HG02970 (cell line): ENCODE measurements around the gene TLR8.
"Not testable (repeated sequence)": the region's sequence is repeated elsewhere in the genome, so short reads cannot be mapped to it uniquely, and the experiment has no call there.

ENCODE experiments used
- ATAC-seq: cut with Tn5 transposase; IDR thresholded peaks from one replicate; pipeline ENCODE4 v1.9.1; 2021; ENCODE audit warnings: mild to moderate bottlenecking, moderate library complexity, moderate number of reproducible peaks; ENCODE audit not compliant: unreplicated experiment, low FRiP score

The TLR8 gene

GRCh38 chrX:12895866-12896265 is 10.6 kb upstream of the TLR8 start:
- ATAC-seq = no peak

GRCh38 chrX:12896935-12897334 is 9.5 kb upstream of the TLR8 start:
- ATAC-seq = no peak

- ATAC-seq = no peak
Observed at GRCh38 chrX:12898073-12898472, 8.3 kb upstream of the TLR8 start.

GRCh38 chrX:12899506-12899905 is 6.9 kb upstream of the TLR8 start:
- no peak for ATAC-seq

- ATAC-seq = no peak
Observed at GRCh38 chrX:12901486-12901885, 4.9 kb upstream of the TLR8 start.

GRCh38 chrX:12903646-12904045 is 2.8 kb upstream of the TLR8 start:
- no peak for ATAC-seq

- no peak for ATAC-seq
Observed at GRCh38 chrX:12910423-12911121, 4.2 kb downstream of the TLR8 start.

GRCh38 chrX:12911122-12911470 is 4.7 kb downstream of the TLR8 start:
- no peak for ATAC-seq

GRCh38 chrX:12912791-12913482 is 6.5 kb downstream of the TLR8 start:
- ATAC-seq = no peak

- ATAC-seq = no peak
Observed at GRCh38 chrX:12917753-12918152, 11.3 kb downstream of the TLR8 start.

- ATAC-seq = no peak
Observed at GRCh38 chrX:12919051-12919450, 12.6 kb downstream of the TLR8 start.

- ATAC-seq = no peak
Observed at GRCh38 chrX:12919620-12920019, 13.2 kb downstream of the TLR8 start.

GRCh38 chrX:12920990-12921389 is 14.6 kb downstream of the TLR8 start:
- no peak for ATAC-seq

GRCh38 chrX:12921886-12922598 is 15.6 kb downstream of the TLR8 start:
- no peak for ATAC-seq

GRCh38 chrX:12922599-12922919 is 16.1 kb downstream of the TLR8 start:
- ATAC-seq = no peak

GRCh38 chrX:12929701-12930100 is 23.3 kb downstream of the TLR8 start:
- no peak for ATAC-seq

GRCh38 chrX:12930150-12930549 is 23.7 kb downstream of the TLR8 start:
- no peak for ATAC-seq

GRCh38 chrX:12932244-12932643 is 25.8 kb downstream of the TLR8 start:
- ATAC-seq = no peak

GRCh38 chrX:12934850-12935249 is 28.4 kb downstream of the TLR8 start:
- no peak for ATAC-seq

GRCh38 chrX:12936947-12937346 is 30.5 kb downstream of the TLR8 start:
- ATAC-seq = no peak

GRCh38 chrX:12940471-12940870 is 34.1 kb downstream of the TLR8 start:
- ATAC-seq = not testable (repeated sequence)

- ATAC-seq = not testable (repeated sequence)
Observed at GRCh38 chrX:12943592-12943991, 37.2 kb downstream of the TLR8 start.
